Urinary bladder (tissue), 4 donors: ENCODE data around the gene TBC1D22A. TPM values are rescaled to one million over a fixed set of nuclear protein-coding genes. Genes with fewer than 3 reads are reported as not detected.
"Not testable (repeated sequence)": the region's sequence is repeated elsewhere in the genome, so short reads cannot be mapped to it uniquely, and the experiment has no call there.

Experiments
- DNase-seq: peaks from one replicate; pipeline ENCODE4 v3.0.0-alpha.2; 2015; ENCODE audit errors: extremely low spot score
- H3K27ac ChIP-seq: one replicate; pipeline ENCODE4 v1.5.1; 2013; ENCODE audit warnings: low read depth, mild to moderate bottlenecking, moderate library complexity
- H3K36me3 ChIP-seq: one replicate; pipeline ENCODE4 v1.6.1; 2013; ENCODE audit warnings: mild to moderate bottlenecking, moderate library complexity; ENCODE audit not compliant: insufficient read depth
- H3K4me1 ChIP-seq: one replicate; pipeline ENCODE4 v1.6.1; 2013; ENCODE audit warnings: mild to moderate bottlenecking, moderate library complexity; ENCODE audit not compliant: insufficient read depth
- H3K4me3 ChIP-seq: one replicate; pipeline ENCODE4 v1.5.1; 2013; ENCODE audit warnings: low read depth, low read length
- whole genome bisulfite sequencing: extraction: QIAGEN DNeasy Blood & Tissue Kit; methylation state at CpG from one replicate; pipeline ENCODE4 v1.1.7; 2013; 5-methylcytosine and 5-hydroxymethylcytosine counted together
- polyA plus RNA-seq: library from polyadenylated mRNA; stranded (reverse); fragments of 200-250 nt; gene quantifications from one replicate; pipeline ENCODE4 v1.2.3, GENCODE V29; 2013
- total RNA-seq: library from RNA; depleted of rRNA; stranded (reverse); fragments of >200 nt; gene quantifications from one replicate; pipeline ENCODE4 v1.2.3, GENCODE V29; 2014
- donor health status: healthy with polysubstance abuse.
- donor health status: healthy.

TBC1D22A gene
- total and polyA plus RNA-seq, 2 donors, result 7.7 to 19.1 TPM

- WGBS, result 82% methylated on average over 28 of the region's 28 CpGs
- Histone ChIP-seq H3K4me3 (no peak overlapping the region), H3K4me1 (no peaks in the 10 kb centered on the region), H3K36me3 (no peaks in the 10 kb centered on the region), H3K27ac (no peak overlapping the region)
- DNase-seq, result no peak
Observed at GRCh38 chr22:47164514-47165337, 402.3 kb downstream of the TBC1D22A start.

- H3K4me3 ChIP-seq, result no peak overlapping the region
- no peak for DNase-seq
- 94% methylated on average over 25 of the region's 25 CpGs for WGBS
Observed at GRCh38 chr22:47165338-47166032, 403.0 kb downstream of the TBC1D22A start.

GRCh38 chr22:47166033-47166404 is 403.6 kb downstream of the TBC1D22A start:
- no peak for DNase-seq
- no peaks in the 10 kb centered on the region for H3K36me3 ChIP-seq
- H3K27ac ChIP-seq, result no peak overlapping the region
- WGBS, result 91% methylated on average over 5 of the region's 5 CpGs
- H3K4me3 ChIP-seq, result no peak overlapping the region
- H3K4me1 ChIP-seq, result no peaks in the 10 kb centered on the region

More at GRCh38 chr22:47165338-47166032, 403.0 kb downstream of the TBC1D22A start:
- Histone ChIP-seq H3K36me3 (no peaks in the 10 kb centered on the region), H3K4me1 (no peaks in the 10 kb centered on the region), H3K27ac (no peak overlapping the region)

GRCh38 chr22:47166446-47167016 is 404.1 kb downstream of the TBC1D22A start:
- Histone ChIP-seq H3K4me3 (no peak overlapping the region), H3K4me1 (no peaks in the 10 kb centered on the region), H3K27ac (no peak overlapping the region), H3K36me3 (no peaks in the 10 kb centered on the region)
- DNase-seq, result no peak
- WGBS, result 92% methylated on average over 10 of the region's 10 CpGs

- WGBS, result 88% methylated on average over 10 of the region's 10 CpGs
- H3K36me3 ChIP-seq, result no peaks in the 10 kb centered on the region
- H3K4me3 ChIP-seq, result no peak overlapping the region
- no peak overlapping the region for H3K27ac ChIP-seq
- no peak for DNase-seq
- no peaks in the 10 kb centered on the region for H3K4me1 ChIP-seq
Observed at GRCh38 chr22:47167056-47167455, 404.6 kb downstream of the TBC1D22A start.

GRCh38 chr22:47167921-47168320 is 405.5 kb downstream of the TBC1D22A start:
- H3K27ac ChIP-seq, H3K4me1 ChIP-seq, H3K4me3 ChIP-seq, DNase-seq, H3K36me3 ChIP-seq: not testable (repeated sequence)
- 97% methylated on average over 6 of the region's 6 CpGs for WGBS

- H3K4me3 ChIP-seq, result no peak overlapping the region
- H3K27ac ChIP-seq, result no peak overlapping the region
- H3K4me1 ChIP-seq, result no peaks in the 10 kb centered on the region
- H3K36me3 ChIP-seq, result no peaks in the 10 kb centered on the region
- WGBS, result 96% methylated on average over 14 of the region's 14 CpGs
- DNase-seq, result no peak
Observed at GRCh38 chr22:47168441-47168840, 406.0 kb downstream of the TBC1D22A start.

- WGBS, result 92% methylated on average over 25 of the region's 25 CpGs
- Histone ChIP-seq H3K4me3 (no peak overlapping the region), H3K36me3 (no peaks in the 10 kb centered on the region), H3K4me1 (no peaks in the 10 kb centered on the region), H3K27ac (no peak overlapping the region)
- no peak for DNase-seq
Observed at GRCh38 chr22:47168900-47169800, 406.7 kb downstream of the TBC1D22A start.

GRCh38 chr22:47169801-47170140 is 407.3 kb downstream of the TBC1D22A start:
- H3K4me3 ChIP-seq, result no peak overlapping the region
- 91% methylated on average over 9 of the region's 9 CpGs for WGBS
- H3K27ac ChIP-seq, result no peak overlapping the region
- DNase-seq, result no peak
- no peaks in the 10 kb centered on the region for H3K36me3 ChIP-seq
- no peaks in the 10 kb centered on the region for H3K4me1 ChIP-seq

GRCh38 chr22:47170511-47171440 is 408.3 kb downstream of the TBC1D22A start:
- WGBS, result 87% methylated on average over 21 of the region's 21 CpGs
- H3K4me1 ChIP-seq, H3K36me3 ChIP-seq, DNase-seq, H3K27ac ChIP-seq, H3K4me3 ChIP-seq: not testable (repeated sequence)

GRCh38 chr22:47171441-47172221 is 409.2 kb downstream of the TBC1D22A start:
- Histone ChIP-seq H3K4me3 (no peak overlapping the region), H3K36me3 (no peaks in the 10 kb centered on the region), H3K4me1 (no peaks in the 10 kb centered on the region), H3K27ac (no peak overlapping the region)
- WGBS, result 89% methylated on average over 20 of the region's 20 CpGs
- no peak for DNase-seq
